Neuronal stem cell (in vitro differentiated cells): Measurements from ENCODE around the gene DOCK3.

ENCODE experiments used
- DNase-seq: peaks from one replicate; pipeline ENCODE4 v3.0.0-alpha.2; 2013; ENCODE audit warnings: low spot score
- H2AFZ ChIP-seq: one replicate; pipeline ENCODE4 v1.6.1; 2013; ENCODE audit warnings: mild to moderate bottlenecking, low read length, inconsistent platforms
- H2AK5ac ChIP-seq: 2 replicates; pipeline ENCODE4 v1.6.1; 2013; ENCODE audit warnings: low read depth, mild to moderate bottlenecking, inconsistent platforms, low read length, moderate library complexity, mixed read lengths
- H2BK120ac ChIP-seq: 2 replicates; pipeline ENCODE4 v1.6.1; 2013; ENCODE audit warnings: low read depth, mild to moderate bottlenecking, inconsistent platforms, low read length, moderate library complexity, mixed read lengths
- H2BK12ac ChIP-seq: one replicate; pipeline ENCODE4 v1.6.1; 2013; ENCODE audit warnings: low read length, inconsistent platforms
- H2BK15ac ChIP-seq: 2 replicates; pipeline ENCODE4 v1.6.1; 2013; ENCODE audit warnings: mild to moderate bottlenecking, low read length, inconsistent platforms, mixed read lengths
- H2BK5ac ChIP-seq: one replicate; pipeline ENCODE4 v1.6.1; 2013; ENCODE audit warnings: inconsistent platforms, mild to moderate bottlenecking, low read length, moderate library complexity
- H3K14ac ChIP-seq: one replicate; pipeline ENCODE4 v1.6.1; 2013; ENCODE audit warnings: low read length, inconsistent platforms
- H3K18ac ChIP-seq: 2 replicates; pipeline ENCODE4 v1.6.1; 2013; ENCODE audit warnings: low read length, inconsistent platforms
- H3K23ac ChIP-seq: 2 replicates; pipeline ENCODE4 v1.6.1; 2013; ENCODE audit warnings: low read depth, mild to moderate bottlenecking, mixed read lengths, low read length, inconsistent platforms; ENCODE audit not compliant: poor library complexity
- H3K27ac ChIP-seq: replicated peaks from 3 replicates; pipeline ENCODE4 v1.5.1; 2013; ENCODE audit warnings: low read length, inconsistent platforms
- H3K27me3 ChIP-seq, 3 experiments: 2 replicates each; pipeline ENCODE4 v1.6.1; 2013; ENCODE audit warnings: low read length in 3 of 3, mild to moderate bottlenecking in 2 of 3, inconsistent platforms in 1 of 3, low read depth in 1 of 3, mixed read lengths in 1 of 3, moderate library complexity in 1 of 3; ENCODE audit not compliant: control insufficient read depth in 3 of 3, insufficient read depth in 3 of 3
- H3K36me3 ChIP-seq, 2 donors: replicated peaks in 1 of 2; 2 replicates each; pipeline ENCODE4 v1.6.1; 2013; ENCODE audit warnings: low read length in 2 of 2; ENCODE audit not compliant: control insufficient read depth in 2 of 2, insufficient read depth in 2 of 2
- H3K4ac ChIP-seq: 2 replicates; pipeline ENCODE4 v1.6.1; 2013; ENCODE audit warnings: inconsistent platforms, mild to moderate bottlenecking, low read length, moderate library complexity
- H3K4me1 ChIP-seq, 2 donors: 1 replicate in 1 of 2; 2 replicates in 1 of 2; pipeline ENCODE4 v1.6.1; 2013; ENCODE audit warnings: low read length in 2 of 2, low read depth in 1 of 2; ENCODE audit not compliant: control insufficient read depth in 2 of 2, insufficient read depth in 1 of 2
- H3K4me2 ChIP-seq: one replicate; pipeline ENCODE4 v1.6.1; 2013; ENCODE audit warnings: mild to moderate bottlenecking, low read length, inconsistent platforms; ENCODE audit not compliant: insufficient read depth, poor library complexity, severe bottlenecking
- H3K4me3 ChIP-seq, 2 donors: 2 replicates each; pipeline ENCODE4 v1.5.1; 2013; ENCODE audit warnings: low read length in 2 of 2, mild to moderate bottlenecking in 2 of 2, inconsistent platforms in 1 of 2, moderate library complexity in 1 of 2
- H3K79me1 ChIP-seq: one replicate; pipeline ENCODE4 v1.6.1; 2013; ENCODE audit warnings: low read depth, mild to moderate bottlenecking, inconsistent platforms, low read length, moderate library complexity
- H3K9ac ChIP-seq: one replicate; pipeline ENCODE4 v1.6.1; 2013; ENCODE audit warnings: mild to moderate bottlenecking, low read depth, low read length, inconsistent platforms; ENCODE audit not compliant: poor library complexity
- H3K9me3 ChIP-seq, 2 donors: replicated peaks in 1 of 2; 2 replicates each; pipeline versions ENCODE3 to v1.6.1; 2013; ENCODE audit warnings: low read length in 2 of 2, mild to moderate bottlenecking in 2 of 2, inconsistent platforms in 1 of 2, low read depth in 1 of 2, mixed read lengths in 1 of 2, moderate library complexity in 1 of 2; ENCODE audit not compliant: control insufficient read depth in 2 of 2, insufficient read depth in 1 of 2
- H4K8ac ChIP-seq: one replicate; pipeline ENCODE4 v1.6.1; 2013; ENCODE audit warnings: low read depth, mild to moderate bottlenecking, inconsistent platforms, low read length, moderate library complexity
- H4K91ac ChIP-seq: one replicate; pipeline ENCODE4 v1.6.1; 2013; ENCODE audit warnings: low read length, low read depth, mild to moderate bottlenecking, inconsistent platforms; ENCODE audit not compliant: poor library complexity
- WGBS, 2 donors: extraction: QIAGEN DNeasy Blood & Tissue Kit; methylation state at CpG; one replicate each; pipeline ENCODE4 v1.1.7; 2013; ENCODE audit warnings: missing lambda C conversion rate in 2 of 2, mixed read lengths in 1 of 2; ENCODE audit not compliant: insufficient read length in 2 of 2, insufficient replicate concordance in 1 of 2; ENCODE audit errors: extremely low coverage in 2 of 2; 5-methylcytosine and 5-hydroxymethylcytosine counted together

The DOCK3 gene

GRCh38 chr3:51338632-51339031, 663.9 kb downstream of the DOCK3 start:
- WGBS, 2 donors = no CpG with 5 or more reads among the region's 3 CpGs
- no peak overlapping the region for H2BK5ac ChIP-seq
- H3K4me3 ChIP-seq = no peak overlapping the region
- no peak overlapping the region for H3K4ac ChIP-seq
- H3K18ac ChIP-seq = no peak overlapping the region
- H3K27ac ChIP-seq = no peak overlapping the region
- no peak overlapping the region for H2BK120ac ChIP-seq
- no peak for DNase-seq
- H3K4me2 ChIP-seq = no peak overlapping the region
- H4K91ac ChIP-seq = no peak overlapping the region
- peaks cover 0 to 5% (median 0%) of the 10 kb centered on the region in 3 experiments for H3K27me3 ChIP-seq
- peaks cover 0 to 2% of the 10 kb centered on the region in 2 donors for H3K36me3 ChIP-seq
- no peak overlapping the region for H4K8ac ChIP-seq
- peaks cover 8 to 20% of the 10 kb centered on the region in 2 donors for H3K4me1 ChIP-seq
- H3K9me3 ChIP-seq = no peaks in the 10 kb centered on the region
- no peak overlapping the region for H2BK15ac ChIP-seq
- no peak overlapping the region for H2AK5ac ChIP-seq
- H2AFZ ChIP-seq = no peak overlapping the region
- no peak overlapping the region for H3K9ac ChIP-seq
- no peak overlapping the region for H3K14ac ChIP-seq
- H3K79me1 ChIP-seq = no peaks in the 10 kb centered on the region
- no peak overlapping the region for H3K23ac ChIP-seq
- H2BK12ac ChIP-seq = no peak overlapping the region

GRCh38 chr3:51340013-51340829, 665.5 kb downstream of the DOCK3 start:
- Histone ChIP-seq H3K9me3 (no peaks in the 10 kb centered on the region), H3K9ac (no peak overlapping the region), H3K4me1 (peaks cover 8 to 12% of the 10 kb centered on the region in 2 donors), H2BK120ac (no peak overlapping the region), H2AFZ (peak overlapping the region; percentile 74), H2BK15ac (no peak overlapping the region), H3K23ac (no peak overlapping the region), H4K91ac (no peak overlapping the region), H3K4ac (no peak overlapping the region), H3K27ac (peak overlapping the region; percentile 8), H3K27me3 (peaks cover 0 to 5% (median 0%) of the 10 kb centered on the region in 3 experiments), H3K18ac (no peak overlapping the region), H3K4me3 (no peak overlapping the region), H2BK12ac (no peak overlapping the region), H2AK5ac (no peak overlapping the region), H3K36me3 (peaks cover 0 to 2% of the 10 kb centered on the region in 2 donors), H3K79me1 (no peaks in the 10 kb centered on the region), H4K8ac (no peak overlapping the region), H3K14ac (no peak overlapping the region), H2BK5ac (no peak overlapping the region), H3K4me2 (no peak overlapping the region)
- WGBS, 2 donors = no CpG with 5 or more reads among the region's 4 CpGs
- peak; percentile 17 for DNase-seq

- peaks cover 0 to 5% (median 0%) of the 10 kb centered on the region in 3 experiments for H3K27me3 ChIP-seq
- H3K27ac ChIP-seq = no peak overlapping the region
- H3K4ac ChIP-seq = no peak overlapping the region
- no peak overlapping the region for H3K4me3 ChIP-seq
- H4K91ac ChIP-seq = no peak overlapping the region
- WGBS, 2 donors = no CpG with 5 or more reads among the region's 8 CpGs
- H3K9me3 ChIP-seq = no peaks in the 10 kb centered on the region
- H2BK15ac ChIP-seq = no peak overlapping the region
- DNase-seq = no peak
- no peak overlapping the region for H3K18ac ChIP-seq
- H2BK120ac ChIP-seq = no peak overlapping the region
- peaks cover 0 to 2% of the 10 kb centered on the region in 2 donors for H3K36me3 ChIP-seq
- no peak overlapping the region for H2BK5ac ChIP-seq
- H3K14ac ChIP-seq = no peak overlapping the region
- no peak overlapping the region for H2AK5ac ChIP-seq
- H3K4me1 ChIP-seq = peaks cover 8 to 12% of the 10 kb centered on the region in 2 donors
- peak overlapping the region; percentile 74 for H2AFZ ChIP-seq
- H4K8ac ChIP-seq = no peak overlapping the region
- H2BK12ac ChIP-seq = no peak overlapping the region
- no peaks in the 10 kb centered on the region for H3K79me1 ChIP-seq
- H3K23ac ChIP-seq = no peak overlapping the region
- no peak overlapping the region for H3K4me2 ChIP-seq
- no peak overlapping the region for H3K9ac ChIP-seq
Measured at GRCh38 chr3:51340989-51341636, 666.4 kb downstream of the DOCK3 start.
